WTC11 (cell line): ENCODE data around the gene TPCN2. TPM values are rescaled to one million over a fixed set of nuclear protein-coding genes. Genes with fewer than 3 reads are reported as not detected.

Experiments
- ATAC-seq: fragments of 200-7000 bp; cut with Tn5 transposase; 2 replicates; pipeline ENCODE4 v1.10.0; 2021; ENCODE audit warnings: mild to moderate bottlenecking, moderate library complexity
- CTCF ChIA-PET: fragments of 300-600 bp; sonication (Branson Sonifier 250); formaldehyde crosslinking; loops from one replicate; lab custom pipeline; 2021; ENCODE audit warnings: antibody characterized with exemption; lab: Charles Lee
- POLR2A ChIA-PET: fragments of 350-600 bp; sonication (Branson Sonifier 250); formaldehyde crosslinking; loops from one replicate; lab custom pipeline; 2021; ENCODE audit warnings: antibody characterized with exemption; lab: Charles Lee
- DNase-seq: peaks from one replicate; pipeline ENCODE4 v3.0.0; 2021; ENCODE audit warnings: low spot score
- H3K27ac Mint-ChIP-seq: 2 replicates; pipeline ENCODE4 v1.8.0; 2021; ENCODE audit warnings: mixed read lengths
- H3K27me3 Mint-ChIP-seq: 2 replicates; pipeline ENCODE4 v1.8.0; 2021; ENCODE audit warnings: low read depth, mild to moderate bottlenecking, moderate library complexity, mixed read lengths
- H3K36me3 Mint-ChIP-seq: 2 replicates; pipeline ENCODE4 v1.8.0; 2021; ENCODE audit warnings: mixed read lengths
- H3K4me1 Mint-ChIP-seq: 2 replicates; pipeline ENCODE4 v1.8.0; 2022; ENCODE audit warnings: mixed read lengths
- H3K4me3 Mint-ChIP-seq: 2 replicates; pipeline ENCODE4 v1.8.0; 2021; ENCODE audit warnings: mild to moderate bottlenecking, moderate library complexity, mixed read lengths
- H3K9me3 Mint-ChIP-seq: 2 replicates; pipeline ENCODE4 v1.8.0; 2021; ENCODE audit warnings: mixed read lengths
- ATF1 ChIP-seq: sonication (generic); formaldehyde crosslinking; IDR thresholded peaks from 2 replicates; pipeline ENCODE4 v1.8.1; 2023; ENCODE audit warnings: mild to moderate bottlenecking, moderate library complexity, missing genetic modification reagents
- ATF2 ChIP-seq: sonication (generic); formaldehyde crosslinking; IDR thresholded peaks from 2 replicates; pipeline ENCODE4 v1.8.1; 2022; ENCODE audit warnings: low read depth, missing genetic modification reagents, borderline replicate concordance
- ATF3 ChIP-seq: sonication (generic); formaldehyde crosslinking; conservative IDR thresholded peaks from 2 replicates; pipeline ENCODE4 v1.8.1; 2022; ENCODE audit warnings: mild to moderate bottlenecking, missing genetic modification reagents
- ESRRA ChIP-seq: sonication (generic); formaldehyde crosslinking; IDR thresholded peaks from 2 replicates; pipeline ENCODE4 v1.8.1; 2022; ENCODE audit warnings: mild to moderate bottlenecking, missing genetic modification reagents, borderline replicate concordance
- FOXJ3 ChIP-seq: sonication (generic); formaldehyde crosslinking; IDR thresholded peaks from 2 replicates; pipeline ENCODE4 v1.9.0; 2021; ENCODE audit warnings: missing genetic modification reagents, mild to moderate bottlenecking, borderline replicate concordance
- GRHL2 ChIP-seq: fragments of 250-450 bp; sonication (Bioruptor Pico); IDR thresholded peaks from 2 replicates; pipeline ENCODE4 v1.8.0; 2022; ENCODE audit warnings: mild to moderate bottlenecking, moderate library complexity; ENCODE audit not compliant: insufficient replicate concordance, severe bottlenecking
- IRF2 ChIP-seq: sonication (generic); formaldehyde crosslinking; IDR thresholded peaks from 2 replicates; pipeline ENCODE4 v1.8.0; 2022; ENCODE audit warnings: low read depth, missing genetic modification reagents, borderline replicate concordance
- JAZF1 ChIP-seq: fragments of 250-450 bp; sonication (Bioruptor Pico); IDR thresholded peaks from 2 replicates; pipeline ENCODE4 v1.9.0; 2021; ENCODE audit warnings: moderate library complexity, mild to moderate bottlenecking, inconsistent platforms
- MYBL2 ChIP-seq: sonication (generic); formaldehyde crosslinking; IDR thresholded peaks from 2 replicates; pipeline ENCODE4 v1.8.1; 2023; ENCODE audit warnings: mild to moderate bottlenecking, moderate library complexity, missing genetic modification reagents
- NR3C1 ChIP-seq: sonication (generic); formaldehyde crosslinking; conservative IDR thresholded peaks from 2 replicates; pipeline ENCODE4 v1.8.1; 2023; ENCODE audit warnings: low read depth, mild to moderate bottlenecking, missing genetic modification reagents
- SMAD4 ChIP-seq: sonication (generic); formaldehyde crosslinking; IDR thresholded peaks from 2 replicates; pipeline ENCODE4 v1.8.0; 2022; ENCODE audit warnings: mild to moderate bottlenecking, missing genetic modification reagents
- STAT6 ChIP-seq: sonication (generic); formaldehyde crosslinking; conservative IDR thresholded peaks from 2 replicates; pipeline ENCODE4 v1.8.1; 2023; ENCODE audit warnings: mild to moderate bottlenecking, low read depth, missing genetic modification reagents, moderate library complexity
- USF1 ChIP-seq: sonication (generic); formaldehyde crosslinking; IDR thresholded peaks from 2 replicates; pipeline ENCODE4 v1.8.0; 2022; ENCODE audit warnings: mild to moderate bottlenecking, missing genetic modification reagents
- ZBTB21 ChIP-seq: sonication (generic); formaldehyde crosslinking; IDR thresholded peaks from 2 replicates; pipeline ENCODE4 v1.8.1; 2023; ENCODE audit warnings: mild to moderate bottlenecking, missing genetic modification reagents, borderline replicate concordance
- ZMAT4 ChIP-seq: fragments of 250-450 bp; sonication (Bioruptor Pico); IDR thresholded peaks from 2 replicates; pipeline ENCODE4 v1.9.0; 2021; ENCODE audit warnings: mild to moderate bottlenecking
- ZNF219 ChIP-seq: sonication (generic); formaldehyde crosslinking; IDR thresholded peaks from 2 replicates; pipeline ENCODE4 v1.8.0; 2023; ENCODE audit warnings: missing genetic modification reagents, mild to moderate bottlenecking, borderline replicate concordance
- ZNF396 ChIP-seq: fragments of 250-450 bp; sonication (Bioruptor Pico); IDR thresholded peaks from 2 replicates; pipeline ENCODE4 v1.8.0; 2021; ENCODE audit warnings: mild to moderate bottlenecking, moderate library complexity, borderline replicate concordance
- ZSCAN18 ChIP-seq: fragments of 250-450 bp; sonication (Bioruptor Pico); IDR thresholded peaks from 2 replicates; pipeline ENCODE4 v2.1.2; 2022; ENCODE audit warnings: mild to moderate bottlenecking, moderate library complexity
- total RNA-seq: library from RNA; stranded (reverse); gene quantifications from 3 replicates; pipeline ENCODE4 v1.2.3, GENCODE V29; 2021

TPCN2 gene
- total RNA-seq, 1 experiment from 2014 or later, result 24.6 TPM

- POLR2A ChIA-PET, result interaction anchor here (0.6 kb wide), 1 partner anchor 451 kb away, joined by 13 read pairs; no protein-coding TSS in a partner anchor
- CTCF ChIA-PET, result interaction anchor here (1.9 to 2.0 kb wide), 2 partner anchors 566 to 580 kb away, joined by 6 to 8 read pairs; no protein-coding TSS in a partner anchor
- peaks cover under 1% of the 10 kb centered on the region; the same call in 1 of the 2 replicates for H3K27me3 Mint-ChIP-seq
- H3K4me1 Mint-ChIP-seq, result peaks cover 3% of the 10 kb centered on the region; the same call in 1 of the 2 replicates
- no peak for DNase-seq
- H3K9me3 Mint-ChIP-seq, result peaks cover 16% of the 10 kb centered on the region
- no peak overlapping the region for H3K27ac Mint-ChIP-seq
- TF ChIP-seq ATF3 (CRISPR knock-in tag) (no peak), ZSCAN18 (CRISPR knock-in tag) (no peak), ESRRA (CRISPR knock-in tag) (no peak), ATF1 (CRISPR knock-in tag) (no peak), ZNF219 (CRISPR knock-in tag) (no peak), MYBL2 (no peak), ZMAT4 (CRISPR knock-in tag) (no peak), FOXJ3 (no peak), NR3C1 (CRISPR knock-in tag) (no peak)
- H3K36me3 Mint-ChIP-seq, result peaks cover 13% of the 10 kb centered on the region
- ATAC-seq, result no peak
- no peak overlapping the region for H3K4me3 Mint-ChIP-seq
Measured at GRCh38 chr11:69104212-69104855, 55.6 kb downstream of the TPCN2 start.

GRCh38 chr11:69104856-69105395 is 56.2 kb downstream of the TPCN2 start:
- ChIA-PET CTCF (interaction anchor here (2.0 to 3.2 kb wide), 2 partner anchors 27 to 565 kb away, joined by 6 to 15 read pairs; no protein-coding TSS in a partner anchor), POLR2A (no interaction called here)
- H3K4me3 Mint-ChIP-seq, result no peak overlapping the region
- H3K9me3 Mint-ChIP-seq, result peaks cover 22% of the 10 kb centered on the region
- ATAC-seq (no peak), DNase-seq (no peak)
- H3K27ac Mint-ChIP-seq, result no peak overlapping the region
- H3K36me3 Mint-ChIP-seq, result peaks cover 18% of the 10 kb centered on the region
- no peaks in the 10 kb centered on the region for H3K4me1 Mint-ChIP-seq
- peaks cover 3% of the 10 kb centered on the region; the same call in 1 of the 2 replicates for H3K27me3 Mint-ChIP-seq
- TF ChIP-seq ZMAT4 (CRISPR knock-in tag) (no peak), IRF2 (CRISPR knock-in tag) (no peak)

- no peak for ATAC-seq
- Mint-ChIP-seq H3K4me3 (no peak overlapping the region), H3K27me3 (peaks cover 3% of the 10 kb centered on the region; the same call in 1 of the 2 replicates), H3K36me3 (peaks cover 24% of the 10 kb centered on the region), H3K9me3 (peaks cover 28% of the 10 kb centered on the region), H3K27ac (no peak overlapping the region), H3K4me1 (no peaks in the 10 kb centered on the region)
- POLR2A ChIA-PET, result interaction anchor here (0.6 kb wide), 1 partner anchor 45 kb away, joined by 3 read pairs; no protein-coding TSS in a partner anchor
- no peak for DNase-seq
- CTCF ChIA-PET, result interaction anchor here (1.0 to 3.2 kb wide), 3 partner anchors 26 to 578 kb away, joined by 3 to 15 read pairs (median 6); no protein-coding TSS in a partner anchor
- TF ChIP-seq ATF1 (CRISPR knock-in tag) (no peak), JAZF1 (no peak), GRHL2 (CRISPR knock-in tag) (no peak), STAT6 (CRISPR knock-in tag) (no peak), USF1 (no peak), ATF2 (no peak), SMAD4 (no peak), ZBTB21 (CRISPR knock-in tag) (no peak), ZNF396 (CRISPR knock-in tag) (no peak)
Measured at GRCh38 chr11:69105461-69106030, 56.8 kb downstream of the TPCN2 start.
